Measurements from ENCODE around the gene RBM20.
"Not testable (repeated sequence)": the region's sequence is repeated elsewhere in the genome, so short reads cannot be mapped to it uniquely, and the experiment has no call there.

RBM20 gene

GRCh38 chr10:110643653-110644597 is at the start of gene RBM20:
Gene RBM20 (plus strand): TSS chr10:110644336. CDS start chr10:110644455, 119 bp downstream.
- no peak for DNase-seq

GRCh38 chr10:110597476-110597875 is 46.7 kb upstream of the RBM20 start:
- no peak for DNase-seq

- peak; percentile 64 for DNase-seq
Observed at GRCh38 chr10:110600487-110601101, 43.5 kb upstream of the RBM20 start.

GRCh38 chr10:110601581-110601980 is 42.6 kb upstream of the RBM20 start:
- no peak for DNase-seq

GRCh38 chr10:110608087-110608486 is 36.0 kb upstream of the RBM20 start:
- no peak for DNase-seq

- DNase-seq = no peak
Observed at GRCh38 chr10:110609605-110610004, 34.5 kb upstream of the RBM20 start.

GRCh38 chr10:110610308-110610774 is 33.8 kb upstream of the RBM20 start:
- DNase-seq = peak; percentile 37

- not testable (repeated sequence) for DNase-seq
Observed at GRCh38 chr10:110610781-110611180, 33.4 kb upstream of the RBM20 start.

- no peak for DNase-seq
Observed at GRCh38 chr10:110612087-110612486, 32.0 kb upstream of the RBM20 start.

GRCh38 chr10:110612629-110613028 is 31.5 kb upstream of the RBM20 start:
- no peak for DNase-seq

- DNase-seq = peak; percentile 37
Observed at GRCh38 chr10:110613341-110613995, 30.7 kb upstream of the RBM20 start.

GRCh38 chr10:110613996-110614495 is 30.1 kb upstream of the RBM20 start:
- no peak for DNase-seq

- no peak for DNase-seq
Observed at GRCh38 chr10:110615057-110615747, 28.9 kb upstream of the RBM20 start.

GRCh38 chr10:110616493-110617033 is 27.6 kb upstream of the RBM20 start:
- no peak for DNase-seq

GRCh38 chr10:110617425-110618229 is 26.5 kb upstream of the RBM20 start:
- DNase-seq = no peak

GRCh38 chr10:110618230-110618610 is 25.9 kb upstream of the RBM20 start:
- peak; percentile 74 for DNase-seq

- DNase-seq = no peak
Observed at GRCh38 chr10:110619514-110620397, 24.4 kb upstream of the RBM20 start.

- DNase-seq = no peak
Observed at GRCh38 chr10:110620398-110620719, 23.8 kb upstream of the RBM20 start.

- DNase-seq = not testable (repeated sequence)
Observed at GRCh38 chr10:110623316-110623715, 20.8 kb upstream of the RBM20 start.

- DNase-seq = no peak
Observed at GRCh38 chr10:110625356-110625894, 18.7 kb upstream of the RBM20 start.

Data from inflammatory macrophage treated with lipopolysaccharide for 4 hours (primary cell).